ENCODE data around the gene PKD2L2. TPM values are rescaled to one million over a fixed set of nuclear protein-coding genes. Genes with fewer than 3 reads are reported as not detected.

The PKD2L2 gene
- total RNA-seq, 1 experiment from 2014 or later, result not detected

DNA sequence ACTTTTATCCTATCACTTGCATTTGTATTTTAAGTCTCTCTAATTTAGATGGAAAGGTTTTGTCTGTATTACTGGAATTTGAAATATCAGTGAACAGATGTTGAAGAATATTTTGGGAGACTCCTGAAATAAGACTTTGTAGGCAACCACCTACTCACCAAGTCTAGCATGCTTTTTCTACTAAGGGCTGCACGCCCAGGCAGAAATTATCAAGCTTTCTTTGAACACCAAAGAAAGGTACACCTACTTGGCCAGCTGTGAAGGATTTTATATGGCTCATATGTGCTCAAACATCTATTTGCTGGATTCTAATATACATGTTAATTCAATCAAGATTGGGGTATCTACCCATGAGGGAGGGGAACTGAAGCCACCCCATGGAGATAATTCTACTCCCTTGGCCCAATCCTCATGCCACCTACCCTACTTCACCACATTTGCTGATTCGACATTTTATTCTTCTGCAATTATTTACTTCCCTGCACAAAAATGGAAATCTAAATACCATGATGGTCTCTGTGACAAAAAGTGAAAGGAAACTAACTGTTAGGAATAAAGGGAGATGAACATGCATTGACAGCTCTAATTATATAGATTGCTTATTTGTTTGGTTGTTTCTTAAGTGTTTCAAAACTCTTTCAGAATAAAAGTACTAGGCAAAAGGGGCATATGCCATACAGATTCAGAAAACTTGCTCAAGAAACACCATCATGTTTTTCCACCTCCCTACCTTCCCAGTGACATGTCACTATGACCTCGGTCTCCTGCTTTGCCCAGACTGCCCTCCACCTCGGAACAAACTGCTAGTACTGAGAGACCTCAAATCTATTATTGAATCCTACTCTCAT, 22.5 kb upstream of the PKD2L2 start:
- DNase-seq (ENCODE audit: unreplicated experiment), result no peak
- H3K36me3 Mint-ChIP-seq (ENCODE audit: insufficient read depth, unreplicated experiment), result no peaks in the 10 kb centered on the region
- intact Hi-C loops (cut with micrococcal nuclease), result no loop called here
- H3K4me1 Mint-ChIP-seq (ENCODE audit: insufficient read depth, unreplicated experiment), result no peaks in the 10 kb centered on the region
- CTCF ChIA-PET, result interaction anchor here (1.1 kb wide), 1 partner anchor 170 kb away, joined by 3 read pairs; no protein-coding TSS in a partner anchor
- no peaks in the 10 kb centered on the region for H3K9me3 Mint-ChIP-seq (ENCODE audit: unreplicated experiment)
- H3K27ac Mint-ChIP-seq (ENCODE audit: low read depth, unreplicated experiment), result no peak overlapping the region
- H3K4me3 Mint-ChIP-seq (ENCODE audit: unreplicated experiment), result no peak overlapping the region
- POLR2A ChIA-PET, result no interaction called here
- TF ChIP-seq CTCF (IDR thresholded peaks at IDR 0.05; ENCODE audit: unreplicated experiment), result no peak
- BruUV-seq (replicated peaks), result no TSS peak
- no peaks in the 10 kb centered on the region for H3K27me3 Mint-ChIP-seq (ENCODE audit: insufficient read depth, unreplicated experiment)

GRCh38 chr5:137867664-137868063, 21.6 kb upstream of the PKD2L2 start, which contains the start of gene MYOT:
Gene MYOT, plus strand, starts transcription at chr5:137867860. Its CDS starts 2,792 bp downstream, at chr5:137870652.
- no peak within 1 kb of the TSS for H3K27ac Mint-ChIP-seq (ENCODE audit: low read depth, unreplicated experiment)
- H3K27me3 Mint-ChIP-seq (ENCODE audit: insufficient read depth, unreplicated experiment), result no peaks in the 10 kb centered on the region
- ChIA-PET CTCF (interaction anchor here (1.1 kb wide), 1 partner anchor 169 kb away, joined by 3 read pairs; no protein-coding TSS in a partner anchor), POLR2A (interaction anchor here (0.6 to 1.0 kb wide), 3 partner anchors 10 to 13 kb away, joined by 3 read pairs; no protein-coding TSS in a partner anchor)
- no peaks in the 10 kb centered on the region for H3K36me3 Mint-ChIP-seq (ENCODE audit: insufficient read depth, unreplicated experiment)
- TF ChIP-seq CTCF (IDR thresholded peaks at IDR 0.05; ENCODE audit: unreplicated experiment), result no peak
- no peaks in the 10 kb centered on the region for H3K9me3 Mint-ChIP-seq (ENCODE audit: unreplicated experiment)
- intact Hi-C loops (cut with micrococcal nuclease), result no loop called here
- BruUV-seq (replicated peaks), result no TSS peak
- DNase-seq (ENCODE audit: unreplicated experiment), result no peak
- H3K4me3 Mint-ChIP-seq (ENCODE audit: unreplicated experiment), result no peak within 1 kb of the TSS
- H3K4me1 Mint-ChIP-seq (ENCODE audit: insufficient read depth, unreplicated experiment), result no peaks in the 10 kb centered on the region

DNA sequence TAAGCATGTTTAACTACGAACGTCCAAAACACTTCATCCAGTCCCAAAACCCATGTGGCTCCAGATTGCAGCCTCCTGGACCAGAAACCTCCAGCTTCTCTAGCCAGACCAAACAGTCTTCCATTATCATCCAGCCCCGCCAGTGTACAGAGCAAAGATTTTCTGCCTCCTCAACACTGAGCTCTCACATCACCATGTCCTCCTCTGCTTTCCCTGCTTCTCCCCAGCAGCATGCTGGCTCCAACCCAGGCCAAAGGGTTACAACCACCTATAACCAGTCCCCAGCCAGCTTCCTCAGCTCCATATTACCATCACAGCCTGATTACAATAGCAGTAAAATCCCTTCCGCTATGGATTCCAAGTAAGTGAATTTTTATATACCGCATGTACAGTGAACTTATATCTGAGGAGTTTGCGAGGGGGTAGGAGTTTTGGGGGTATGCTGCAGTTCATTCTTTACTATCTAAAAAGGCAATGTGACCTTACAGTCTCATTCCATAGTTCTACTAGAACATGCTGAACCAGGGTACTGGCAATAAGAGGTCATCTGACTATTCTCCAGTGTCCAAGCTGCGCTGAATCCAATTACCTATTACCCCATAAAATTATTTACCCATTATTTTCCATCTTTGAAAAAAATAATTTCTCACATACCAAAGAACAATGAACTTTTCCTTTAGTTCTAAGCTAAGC, 18.5 kb upstream of the PKD2L2 start:
- Mint-ChIP-seq H3K4me1 (ENCODE audit: insufficient read depth, unreplicated experiment) (no peaks in the 10 kb centered on the region), H3K36me3 (ENCODE audit: insufficient read depth, unreplicated experiment) (no peaks in the 10 kb centered on the region), H3K27me3 (ENCODE audit: insufficient read depth, unreplicated experiment) (no peaks in the 10 kb centered on the region), H3K9me3 (ENCODE audit: unreplicated experiment) (no peaks in the 10 kb centered on the region), H3K4me3 (ENCODE audit: unreplicated experiment) (no peak overlapping the region), H3K27ac (ENCODE audit: low read depth, unreplicated experiment) (no peak overlapping the region)
- no peak for TF ChIP-seq CTCF (IDR thresholded peaks at IDR 0.05; ENCODE audit: unreplicated experiment)
- BruUV-seq (replicated peaks), result no TSS peak
- CTCF ChIA-PET, result interaction anchor here (0.6 to 0.7 kb wide), 3 partner anchors 9 to 939 kb away, joined by 3 to 4 read pairs (median 3); no protein-coding TSS in a partner anchor
- POLR2A ChIA-PET, result no interaction called here
- DNase-seq (ENCODE audit: unreplicated experiment), result no peak
- intact Hi-C loops (cut with micrococcal nuclease), result no loop called here

DNA sequence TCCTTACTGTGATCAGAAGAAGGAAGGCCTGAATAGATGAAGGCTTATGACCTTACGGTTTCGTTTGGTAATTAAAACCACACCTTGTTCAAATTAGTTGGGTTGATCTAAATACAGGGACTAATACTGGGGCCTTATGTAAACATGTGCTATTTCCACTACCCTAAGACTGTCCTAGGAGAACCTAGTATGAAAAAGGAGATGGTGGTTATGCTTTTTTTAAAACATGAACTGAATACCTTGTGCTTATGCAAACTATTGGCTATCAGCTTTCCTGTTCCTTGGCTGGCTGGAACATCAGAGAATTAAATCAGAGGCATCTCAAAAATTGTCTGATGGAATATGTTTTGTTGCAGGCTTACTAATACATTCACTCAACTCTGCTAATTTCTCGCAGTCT, 17.7 kb upstream of the PKD2L2 start:
- no peaks in the 10 kb centered on the region for H3K36me3 Mint-ChIP-seq (ENCODE audit: insufficient read depth, unreplicated experiment)
- H3K9me3 Mint-ChIP-seq (ENCODE audit: unreplicated experiment), result no peaks in the 10 kb centered on the region
- no TSS peak for BruUV-seq (replicated peaks)
- no peak for TF ChIP-seq CTCF (IDR thresholded peaks at IDR 0.05; ENCODE audit: unreplicated experiment)
- H3K27ac Mint-ChIP-seq (ENCODE audit: low read depth, unreplicated experiment), result no peak overlapping the region
- H3K27me3 Mint-ChIP-seq (ENCODE audit: insufficient read depth, unreplicated experiment), result no peaks in the 10 kb centered on the region
- intact Hi-C loops (cut with micrococcal nuclease), result no loop called here
- no peak overlapping the region for H3K4me3 Mint-ChIP-seq (ENCODE audit: unreplicated experiment)
- POLR2A ChIA-PET, result interaction anchor here (2.1 kb wide), 1 partner anchor 11 kb away, joined by 4 read pairs; no protein-coding TSS in a partner anchor
- CTCF ChIA-PET, result no interaction called here
- H3K4me1 Mint-ChIP-seq (ENCODE audit: insufficient read depth, unreplicated experiment), result no peaks in the 10 kb centered on the region
- no peak for DNase-seq (ENCODE audit: unreplicated experiment)

Measured in MCF 10A (cell line).